Trophoblast cell (in vitro differentiated cells and primary cell): ENCODE measurements around the gene ITLN1.
"Not testable (repeated sequence)": the region's sequence is repeated elsewhere in the genome, so short reads cannot be mapped to it uniquely, and the experiment has no call there.

Experiments used
- DNase-seq, 2 donors: peaks; one replicate each; pipeline ENCODE4 v3.0.0-alpha.2; 2016
- H2AFZ ChIP-seq: 2 replicates; pipeline ENCODE4 v1.6.1; 2013; ENCODE audit warnings: low read length, moderate library complexity, mild to moderate bottlenecking; ENCODE audit not compliant: insufficient read depth, poor library complexity
- H2AK5ac ChIP-seq: 2 replicates; pipeline ENCODE4 v1.6.1; 2013; ENCODE audit warnings: mild to moderate bottlenecking, low read length
- H2BK120ac ChIP-seq: 2 replicates; pipeline ENCODE4 v1.6.1; 2013; ENCODE audit warnings: low read length, mild to moderate bottlenecking, moderate library complexity; ENCODE audit not compliant: insufficient read depth, poor library complexity
- H2BK12ac ChIP-seq: 2 replicates; pipeline ENCODE4 v1.6.1; 2013; ENCODE audit warnings: mild to moderate bottlenecking, low read length, moderate library complexity
- H2BK5ac ChIP-seq: 2 replicates; pipeline ENCODE4 v1.6.1; 2013; ENCODE audit warnings: low read length, low read depth, moderate library complexity, mild to moderate bottlenecking; ENCODE audit not compliant: poor library complexity
- H3K14ac ChIP-seq: 2 replicates; pipeline ENCODE4 v1.6.1; 2013; ENCODE audit warnings: mild to moderate bottlenecking, low read length
- H3K18ac ChIP-seq: 2 replicates; pipeline ENCODE4 v1.6.1; 2013; ENCODE audit warnings: mild to moderate bottlenecking, low read length
- H3K23ac ChIP-seq: 2 replicates; pipeline ENCODE4 v1.6.1; 2013; ENCODE audit warnings: low read length
- H3K27ac ChIP-seq: 2 replicates; pipeline ENCODE4 v1.5.1; 2013; ENCODE audit warnings: low read depth, mild to moderate bottlenecking, inconsistent platforms, low read length, moderate library complexity
- H3K27me3 ChIP-seq: 2 replicates; pipeline ENCODE4 v1.6.1; 2013; ENCODE audit warnings: inconsistent platforms, mild to moderate bottlenecking, low read length, moderate library complexity; ENCODE audit not compliant: insufficient read depth
- H3K36me3 ChIP-seq, 2 experiments: 1 replicate in 1 of 2; 2 replicates in 1 of 2; pipeline ENCODE4 v1.6.1; 2013; ENCODE audit warnings: low read length in 2 of 2, mild to moderate bottlenecking in 2 of 2, moderate library complexity in 1 of 2; ENCODE audit not compliant: insufficient read depth in 2 of 2, control insufficient read depth in 1 of 2
- H3K4ac ChIP-seq: 2 replicates; pipeline ENCODE4 v1.6.1; 2013; ENCODE audit warnings: low read depth, mild to moderate bottlenecking, low read length, moderate library complexity
- H3K4me1 ChIP-seq, 2 experiments: 1 replicate in 1 of 2; 2 replicates in 1 of 2; pipeline ENCODE4 v1.6.1; 2013; ENCODE audit warnings: low read length in 2 of 2, mild to moderate bottlenecking in 2 of 2, moderate library complexity in 1 of 2; ENCODE audit not compliant: insufficient read depth in 2 of 2, control insufficient read depth in 1 of 2
- H3K4me2 ChIP-seq: 2 replicates; pipeline ENCODE4 v1.6.1; 2013; ENCODE audit warnings: inconsistent platforms, mild to moderate bottlenecking, low read length, moderate library complexity
- H3K4me3 ChIP-seq: 2 replicates; pipeline ENCODE4 v1.5.1; 2013; ENCODE audit warnings: mild to moderate bottlenecking, low read depth, low read length, inconsistent platforms
- H3K79me1 ChIP-seq: one replicate; pipeline ENCODE4 v1.6.1; 2013; ENCODE audit warnings: low read length
- H3K79me2 ChIP-seq: 2 replicates; pipeline ENCODE4 v1.6.1; 2013; ENCODE audit warnings: low read length, mild to moderate bottlenecking; ENCODE audit not compliant: control insufficient read depth, insufficient read depth, poor library complexity
- H3K9ac ChIP-seq: 2 replicates; pipeline ENCODE4 v1.6.1; 2013; ENCODE audit warnings: mild to moderate bottlenecking, low read length
- H3K9me3 ChIP-seq: 2 replicates; pipeline ENCODE4 v1.6.1; 2013; ENCODE audit warnings: low read depth, mild to moderate bottlenecking, control low read depth, inconsistent platforms, low read length; ENCODE audit not compliant: insufficient read depth
- H4K12ac ChIP-seq: 2 replicates; pipeline ENCODE4 v1.6.1; 2013; ENCODE audit warnings: low read depth, mild to moderate bottlenecking, low read length, moderate library complexity
- H4K8ac ChIP-seq: 2 replicates; pipeline ENCODE4 v1.6.1; 2013; ENCODE audit warnings: low read depth, mild to moderate bottlenecking, low read length, moderate library complexity
- H4K91ac ChIP-seq: one replicate; pipeline ENCODE4 v1.6.1; 2013; ENCODE audit warnings: low read depth, mild to moderate bottlenecking, low read length, moderate library complexity
- WGBS: extraction: QIAGEN DNeasy Blood & Tissue Kit; methylation state at CpG from one replicate; pipeline ENCODE4 v1.1.7; 2013; ENCODE audit warnings: missing lambda C conversion rate; ENCODE audit not compliant: insufficient read length, insufficient coverage; ENCODE audit errors: extremely low coverage; 5-methylcytosine and 5-hydroxymethylcytosine counted together

ITLN1 gene

GRCh38 chr1:160883581-160884513 is 1.1 kb downstream of the ITLN1 start:
- H2AK5ac ChIP-seq = no peak overlapping the region

GRCh38 chr1:160882582-160882981 is 2.4 kb downstream of the ITLN1 start:
- Histone ChIP-seq H3K27ac (no peak overlapping the region), H3K4me2 (no peak overlapping the region), H3K79me2 (no peaks in the 10 kb centered on the region), H2BK5ac (no peak overlapping the region), H3K14ac (no peak overlapping the region), H3K9me3 (no peaks in the 10 kb centered on the region), H4K12ac (no peak overlapping the region), H2AFZ (no peak overlapping the region), H3K36me3 (no peaks in the 10 kb centered on the region), H2BK12ac (no peak overlapping the region), H3K79me1 (no peaks in the 10 kb centered on the region), H2AK5ac (no peak overlapping the region), H3K4me3 (no peak overlapping the region), H3K4ac (no peak overlapping the region), H3K18ac (no peak overlapping the region), H4K8ac (no peak overlapping the region), H3K27me3 (no peaks in the 10 kb centered on the region), H3K23ac (no peak overlapping the region), H3K4me1 (peaks cover 0 to 5% of the 10 kb centered on the region in 2 experiments), H4K91ac (no peak overlapping the region), H3K9ac (no peak overlapping the region), H2BK120ac (no peak overlapping the region)
- WGBS = no CpG with 5 or more reads among the region's 1 CpG
- DNase-seq = no peak

More at GRCh38 chr1:160883581-160884513, 1.1 kb downstream of the ITLN1 start:
- H3K4me2 ChIP-seq = no peak overlapping the region
- H3K4me3 ChIP-seq = no peak overlapping the region
- H3K14ac ChIP-seq = no peak overlapping the region
- no peak overlapping the region for H2AFZ ChIP-seq
- no peak overlapping the region for H3K9ac ChIP-seq
- DNase-seq = no peak
- H2BK12ac ChIP-seq = no peak overlapping the region
- H3K23ac ChIP-seq = no peak overlapping the region
- H2BK5ac ChIP-seq = no peak overlapping the region
- no peak overlapping the region for H2BK120ac ChIP-seq
- no peak overlapping the region for H4K8ac ChIP-seq
- H3K4ac ChIP-seq = no peak overlapping the region
- H3K79me1 ChIP-seq = no peaks in the 10 kb centered on the region
- WGBS = 100% methylated on average over 1 of the region's 13 CpGs
- no peak overlapping the region for H3K27ac ChIP-seq
- no peak overlapping the region for H4K91ac ChIP-seq
- H3K36me3 ChIP-seq = no peaks in the 10 kb centered on the region
- H3K79me2 ChIP-seq = no peaks in the 10 kb centered on the region
- H3K18ac ChIP-seq = no peak overlapping the region
- H4K12ac ChIP-seq = no peak overlapping the region
- no peaks in the 10 kb centered on the region for H3K27me3 ChIP-seq
- H3K9me3 ChIP-seq = no peaks in the 10 kb centered on the region
- H3K4me1 ChIP-seq = peaks cover 0 to 3% of the 10 kb centered on the region in 2 experiments

GRCh38 chr1:160881264-160881663 is 3.7 kb downstream of the ITLN1 start:
- not testable (repeated sequence) for DNase-seq, H2AK5ac ChIP-seq, H3K9ac ChIP-seq, H3K4me2 ChIP-seq, H3K9me3 ChIP-seq, H4K12ac ChIP-seq, H3K14ac ChIP-seq, H3K4me3 ChIP-seq, H3K4me1 ChIP-seq, H2BK5ac ChIP-seq, H3K36me3 ChIP-seq, H3K27ac ChIP-seq, H4K8ac ChIP-seq, H2BK12ac ChIP-seq, H3K27me3 ChIP-seq, H2AFZ ChIP-seq, H3K79me2 ChIP-seq, H3K23ac ChIP-seq, H3K4ac ChIP-seq, H3K79me1 ChIP-seq, H2BK120ac ChIP-seq, H3K18ac ChIP-seq, H4K91ac ChIP-seq
- no CpG with 5 or more reads among the region's 7 CpGs for WGBS

GRCh38 chr1:160880216-160880615 is 4.8 kb downstream of the ITLN1 start:
- no peak overlapping the region for H4K8ac ChIP-seq
- no peak overlapping the region for H3K27ac ChIP-seq
- no peak overlapping the region for H3K9ac ChIP-seq
- H3K79me2 ChIP-seq = no peaks in the 10 kb centered on the region
- H3K79me1 ChIP-seq = no peaks in the 10 kb centered on the region
- no peak overlapping the region for H4K12ac ChIP-seq
- H2AFZ ChIP-seq = no peak overlapping the region
- no peak overlapping the region for H2BK120ac ChIP-seq
- no peak overlapping the region for H2BK12ac ChIP-seq
- H3K27me3 ChIP-seq = no peaks in the 10 kb centered on the region
- H3K4me2 ChIP-seq = no peak overlapping the region
- no peak for DNase-seq
- H3K23ac ChIP-seq = no peak overlapping the region
- no peak overlapping the region for H2AK5ac ChIP-seq
- peaks cover 0 to 5% of the 10 kb centered on the region in 2 experiments for H3K4me1 ChIP-seq
- H3K4ac ChIP-seq = no peak overlapping the region
- WGBS = no CpG with 5 or more reads among the region's 3 CpGs
- H3K18ac ChIP-seq = no peak overlapping the region
- H2BK5ac ChIP-seq = no peak overlapping the region
- H3K36me3 ChIP-seq = no peaks in the 10 kb centered on the region
- no peaks in the 10 kb centered on the region for H3K9me3 ChIP-seq
- no peak overlapping the region for H3K14ac ChIP-seq
- H4K91ac ChIP-seq = no peak overlapping the region
- no peak overlapping the region for H3K4me3 ChIP-seq
